ENCODE results near the gene MTMR12. TPM values are rescaled to one million over a fixed set of nuclear protein-coding genes. Genes with fewer than 3 reads are reported as not detected.
"Not testable (repeated sequence)": the region's sequence is repeated elsewhere in the genome, so short reads cannot be mapped to it uniquely, and the experiment has no call there.

Gene MTMR12
- polyA plus RNA-seq, 4 donors, result 30.5 to 41.5 (median 37.1) TPM

- DNase-seq (ENCODE audit: low read depth in 4 of 4, low spot score in 3 of 4), result no peak
These were observed 13.6 kb downstream of the MTMR12 start for GRCh38 chr5:32299059-32299677.

- DNase-seq (ENCODE audit: low read depth in 4 of 4, low spot score in 3 of 4), result no peak
These were observed 14.7 kb downstream of the MTMR12 start for GRCh38 chr5:32298059-32298415.

DNA sequence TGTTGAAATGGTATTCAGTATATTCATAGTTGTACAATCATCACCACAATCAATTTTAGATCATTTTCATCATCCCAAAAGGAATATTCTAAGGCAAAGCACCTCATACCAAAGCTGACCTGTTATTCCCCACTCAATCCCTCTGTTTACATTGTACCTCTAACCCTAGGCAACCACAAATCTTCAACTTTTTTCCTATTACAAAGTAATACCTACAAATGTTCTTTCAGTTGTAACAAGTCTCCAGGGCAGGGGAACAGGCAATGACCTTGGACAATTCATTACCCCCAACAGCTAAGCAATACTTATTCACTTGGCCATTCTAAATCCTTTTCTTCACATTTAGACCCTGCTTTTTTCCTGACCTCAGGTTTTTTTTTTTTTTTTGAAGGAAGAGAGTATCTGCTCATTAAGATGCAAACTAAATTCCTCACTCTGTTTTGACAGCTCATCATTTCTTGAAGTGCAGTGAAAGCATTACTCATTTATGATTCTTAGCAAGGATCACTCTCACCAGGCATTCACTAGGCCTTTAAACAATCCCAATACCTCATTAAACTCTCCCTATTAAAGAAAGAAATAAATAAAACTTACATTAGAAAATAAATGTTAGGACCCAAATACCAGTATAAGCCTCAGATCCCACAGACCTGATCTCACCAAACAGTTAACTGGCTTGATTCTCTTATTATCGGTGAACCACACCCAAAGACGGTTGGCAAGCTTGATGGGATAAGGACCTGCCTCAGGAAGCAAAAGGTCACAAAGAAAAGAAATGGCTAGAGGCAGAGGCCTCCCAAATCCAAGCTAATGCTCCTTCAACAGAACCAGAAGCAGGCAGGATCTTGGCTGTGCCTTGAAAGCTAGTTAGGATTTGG is 15.3 kb downstream of the MTMR12 start:
- DNase-seq (ENCODE audit: low read depth in 4 of 4, low spot score in 3 of 4), result no peak

DNA sequence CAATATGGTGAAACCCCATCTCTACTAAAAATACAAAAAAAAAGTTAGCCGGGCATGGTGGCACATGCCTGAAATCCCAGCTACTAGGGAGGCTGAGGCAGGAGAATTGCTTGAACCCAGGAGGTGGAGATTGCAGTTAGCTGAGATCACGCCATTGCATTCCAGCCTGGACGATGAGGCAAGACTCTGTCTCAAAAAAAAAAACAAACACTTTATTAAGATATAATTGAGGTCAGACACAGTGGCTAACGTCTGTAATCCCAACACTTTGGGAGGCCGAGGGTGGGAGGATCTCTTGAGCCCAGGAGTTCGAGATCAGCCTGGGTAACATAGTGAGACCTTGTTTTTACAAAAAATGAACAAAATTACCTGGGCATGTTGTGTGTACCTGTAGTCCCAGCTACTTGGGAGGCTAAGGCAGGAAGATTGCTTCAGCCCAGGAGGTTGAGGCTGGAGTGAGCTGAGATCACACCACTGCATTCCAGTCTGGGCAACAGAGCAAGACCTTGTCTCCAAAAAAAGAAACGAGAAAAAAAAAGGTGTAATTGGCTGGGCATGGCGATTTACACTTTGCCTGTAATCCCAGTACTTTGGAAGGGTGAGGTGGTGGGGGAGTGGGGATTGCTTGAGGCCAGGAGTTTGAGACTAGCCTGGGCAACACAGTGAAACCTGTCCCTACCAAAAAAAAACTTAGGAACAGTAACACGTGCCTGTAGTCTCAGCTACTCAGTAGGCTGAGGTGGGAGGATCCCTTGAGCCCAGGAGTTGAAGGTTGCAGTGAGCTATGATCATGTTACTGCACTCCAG is 16.6 kb downstream of the MTMR12 start:
- DNase-seq (ENCODE audit: low read depth in 4 of 4, low spot score in 3 of 4), result not testable (repeated sequence)

DNA sequence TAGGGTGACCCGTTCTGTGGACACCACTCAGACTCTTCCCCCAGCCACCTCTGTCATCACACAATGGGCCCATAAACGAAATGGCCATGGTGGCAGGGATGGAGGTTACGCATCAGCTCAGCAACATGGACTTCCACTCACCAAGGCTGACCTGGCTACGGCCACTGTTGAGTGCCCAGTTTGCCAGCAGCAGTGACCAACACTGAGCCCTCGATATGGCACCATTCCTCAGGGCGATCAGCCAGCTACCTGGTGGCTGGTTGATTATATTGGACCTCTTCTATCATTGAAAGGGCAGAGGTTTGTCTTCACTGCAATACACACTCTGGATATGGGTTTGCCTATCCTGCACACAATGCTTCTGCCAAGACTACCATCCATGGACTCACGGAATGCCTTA is 21.1 kb downstream of the MTMR12 start:
- no peak for DNase-seq (ENCODE audit: low read depth in 4 of 4, low spot score in 3 of 4)

- no peak for DNase-seq (ENCODE audit: low read depth in 4 of 4, low spot score in 3 of 4)
These were observed 21.8 kb downstream of the MTMR12 start for GRCh38 chr5:32290922-32291321.

DNA sequence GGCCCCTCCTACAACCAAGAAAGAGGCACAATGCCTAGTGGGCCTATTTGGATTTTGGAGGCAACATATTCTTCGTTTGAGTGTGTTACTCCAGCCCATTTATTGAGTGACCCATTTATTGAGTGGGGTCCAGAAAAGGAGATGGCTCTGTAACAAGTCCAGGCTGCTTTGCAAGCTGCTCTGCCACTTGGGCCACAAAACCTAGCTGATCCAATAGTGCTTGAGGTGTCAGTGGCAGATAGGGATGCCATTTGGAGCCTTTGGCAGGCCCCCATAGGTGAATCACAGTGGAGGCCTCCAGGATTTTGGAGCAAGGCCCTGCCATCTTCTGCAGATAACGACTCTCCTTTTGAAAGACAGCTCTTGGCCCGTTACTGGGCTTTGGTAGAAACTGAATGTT is 22.2 kb downstream of the MTMR12 start:
- DNase-seq (ENCODE audit: low read depth in 4 of 4, low spot score in 3 of 4), result not testable (repeated sequence)

- DNase-seq (ENCODE audit: low read depth in 4 of 4, low spot score in 3 of 4), result not testable (repeated sequence)
These were observed 22.8 kb downstream of the MTMR12 start for GRCh38 chr5:32289986-32290385.

DNA sequence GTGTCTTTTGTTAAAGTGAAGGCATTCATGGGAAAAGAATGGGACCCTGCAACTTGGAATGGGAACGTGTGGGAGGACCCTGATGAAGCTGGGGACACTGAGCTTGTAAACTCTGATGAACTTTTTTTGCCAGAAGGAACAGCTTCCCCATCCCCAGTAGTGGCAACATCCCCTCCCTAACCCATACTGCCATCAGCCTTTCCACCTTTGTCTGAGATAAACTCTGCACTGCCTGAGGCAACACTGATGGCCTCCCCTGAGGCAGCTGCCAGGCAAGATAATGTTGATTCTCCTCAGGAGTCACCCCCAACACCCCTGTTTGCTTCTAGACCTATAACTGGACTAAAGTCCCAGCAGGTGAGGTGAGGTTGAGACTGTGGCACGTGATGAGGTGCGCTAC is 24.6 kb downstream of the MTMR12 start:
- DNase-seq (ENCODE audit: low read depth in 4 of 4, low spot score in 3 of 4), result not testable (repeated sequence)

DNA sequence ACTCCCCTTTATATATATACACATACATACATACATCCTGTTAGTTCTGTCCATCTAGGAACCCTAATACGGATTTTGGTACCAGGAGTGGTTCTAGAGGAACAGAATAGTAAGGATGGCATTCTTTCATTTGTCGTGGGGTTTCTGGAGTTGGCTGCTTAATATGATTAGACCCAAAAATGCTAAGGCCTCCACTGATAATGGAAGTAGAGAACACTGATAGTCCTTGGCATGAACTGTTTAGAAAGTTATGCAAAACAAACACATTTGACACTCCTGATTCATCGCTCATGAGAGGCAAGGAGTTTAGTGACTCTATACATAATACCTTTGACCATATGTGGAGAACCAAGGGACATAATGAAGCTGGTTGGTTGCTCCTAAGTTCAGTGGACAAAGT is 25.2 kb downstream of the MTMR12 start:
- DNase-seq (ENCODE audit: low read depth in 4 of 4, low spot score in 3 of 4), result not testable (repeated sequence)

DNA sequence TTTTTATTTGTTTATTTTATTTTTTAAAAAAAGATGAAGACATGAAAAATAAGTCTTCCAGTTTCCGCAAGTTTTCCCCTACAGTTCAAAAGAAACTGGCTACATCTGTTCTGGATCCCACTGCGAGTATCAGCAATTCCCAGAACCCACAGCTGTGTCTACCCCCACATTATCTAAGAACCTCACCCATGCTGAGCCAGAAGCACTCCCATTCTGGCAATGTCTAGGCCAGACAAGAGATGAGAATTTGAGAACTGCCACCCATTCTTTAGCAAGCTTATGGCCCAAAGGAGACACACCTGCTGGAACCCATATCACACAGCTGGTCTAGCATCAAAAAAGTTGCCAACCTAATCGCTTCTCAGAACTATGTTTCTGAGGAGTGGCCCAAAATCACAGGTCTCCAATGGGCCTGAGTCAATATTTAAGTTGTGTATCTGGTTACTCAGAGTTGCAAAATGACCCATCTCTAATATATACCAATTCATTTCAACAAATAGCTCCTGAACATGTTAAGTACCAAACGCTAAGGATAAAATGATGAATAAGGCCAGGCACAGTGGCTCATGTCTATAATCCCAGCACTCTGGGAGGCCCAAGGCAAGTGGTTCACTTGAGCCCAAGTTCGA is 27.1 kb downstream of the MTMR12 start:
- DNase-seq (ENCODE audit: low read depth in 4 of 4, low spot score in 3 of 4), result no peak

DNA sequence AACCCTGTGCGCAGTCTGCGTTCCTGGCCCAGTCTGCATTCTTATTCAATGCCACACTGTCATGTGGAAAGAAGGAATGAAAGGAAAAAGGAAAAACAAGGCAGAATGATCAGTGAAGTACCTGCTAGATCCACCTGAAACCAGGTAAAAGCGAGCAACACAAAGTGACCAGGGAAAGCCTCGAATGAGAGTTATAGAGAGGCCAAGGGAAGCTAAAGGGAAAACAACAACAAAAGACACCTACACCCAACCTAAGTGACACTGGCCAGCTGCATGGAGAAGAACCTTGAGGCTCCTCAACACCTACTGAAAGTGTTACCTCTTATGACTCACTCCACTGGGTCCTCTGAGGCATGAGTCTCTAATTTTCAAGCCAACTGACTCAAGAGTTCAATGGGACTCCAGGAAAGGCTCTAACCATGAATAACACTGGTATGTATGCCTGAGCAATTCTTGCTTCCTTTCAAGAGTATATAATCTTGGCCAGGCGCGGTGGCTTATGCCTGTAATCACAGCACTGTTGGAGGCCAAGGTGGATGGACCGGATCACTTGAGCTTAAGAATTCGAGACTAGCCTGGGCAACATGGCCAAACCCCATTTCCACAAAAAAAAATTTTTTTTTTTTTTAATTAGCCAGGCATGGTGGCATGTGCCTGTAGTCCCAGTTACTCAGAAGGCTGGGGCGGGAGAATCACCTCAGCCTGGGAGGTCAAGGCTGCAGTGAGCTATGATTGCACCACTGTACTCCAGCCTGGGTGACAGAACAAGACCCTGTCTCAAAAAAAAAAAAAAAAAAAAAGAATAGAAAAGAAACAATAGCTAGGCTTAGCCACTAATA is 29.0 kb downstream of the MTMR12 start:
- no peak for DNase-seq (ENCODE audit: low read depth in 4 of 4, low spot score in 3 of 4)

DNA sequence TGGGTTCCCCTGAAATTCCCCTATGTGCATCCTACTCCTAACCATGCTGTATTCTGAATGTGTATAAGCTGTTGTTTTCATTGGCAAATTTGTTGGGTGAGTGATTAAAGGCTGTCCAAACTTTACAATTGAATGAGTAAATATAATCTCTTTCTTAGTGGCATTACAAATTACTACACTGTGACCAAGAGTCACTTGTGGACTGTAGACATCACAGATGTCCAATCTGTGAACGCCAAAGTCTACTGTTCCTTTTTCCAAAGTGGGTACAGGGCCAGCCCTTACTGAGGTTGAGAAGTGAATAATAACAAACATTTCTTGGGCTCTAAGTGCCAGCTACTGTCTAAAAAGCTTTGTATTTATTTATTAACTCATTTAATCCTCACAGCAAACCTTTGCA is 29.7 kb downstream of the MTMR12 start:
- no peak for DNase-seq (ENCODE audit: low read depth in 4 of 4, low spot score in 3 of 4)

- DNase-seq (ENCODE audit: low read depth in 4 of 4, low spot score in 3 of 4), result no peak
These were observed 30.1 kb downstream of the MTMR12 start for GRCh38 chr5:32282633-32283032.

DNA sequence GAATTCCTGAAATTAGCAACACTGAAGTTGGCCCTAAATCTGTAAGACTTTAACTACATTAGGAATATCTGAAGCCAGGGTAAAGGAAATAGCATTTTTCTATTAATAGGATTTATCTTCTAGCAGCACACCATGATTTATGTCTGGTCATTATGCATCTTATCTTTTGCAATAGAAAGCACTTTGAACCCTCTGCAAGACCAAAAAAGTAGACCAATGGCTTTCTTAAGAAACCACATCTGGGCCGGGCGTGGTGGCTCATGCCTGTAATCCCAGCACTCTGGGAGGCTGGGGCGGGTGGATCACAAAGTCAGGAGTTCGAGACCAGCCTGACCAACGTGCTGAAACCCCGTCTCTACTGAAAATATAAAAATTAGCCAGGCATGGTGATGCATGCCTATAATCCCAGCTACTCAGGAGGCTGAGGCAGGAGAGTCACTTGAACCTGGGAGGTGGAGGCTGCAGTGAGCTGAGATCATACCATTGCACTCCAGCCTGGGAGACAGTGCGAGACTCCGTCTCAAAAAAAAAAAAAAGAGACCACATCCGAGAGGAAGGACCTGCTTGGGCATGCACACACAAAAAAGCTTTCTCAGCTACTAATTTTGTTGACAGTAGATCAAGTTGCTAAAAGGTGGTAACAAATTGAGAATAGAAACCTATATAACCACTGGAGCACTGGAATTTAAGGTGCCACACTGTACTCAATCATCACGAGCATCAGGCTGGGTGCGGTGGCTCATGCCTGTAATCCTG is 31.2 kb downstream of the MTMR12 start:
- not testable (repeated sequence) for DNase-seq (ENCODE audit: low read depth in 4 of 4, low spot score in 3 of 4)

GRCh38 chr5:32280656-32281081 is 32.1 kb downstream of the MTMR12 start:
- no peak for DNase-seq (ENCODE audit: low read depth in 4 of 4, low spot score in 3 of 4)

DNA sequence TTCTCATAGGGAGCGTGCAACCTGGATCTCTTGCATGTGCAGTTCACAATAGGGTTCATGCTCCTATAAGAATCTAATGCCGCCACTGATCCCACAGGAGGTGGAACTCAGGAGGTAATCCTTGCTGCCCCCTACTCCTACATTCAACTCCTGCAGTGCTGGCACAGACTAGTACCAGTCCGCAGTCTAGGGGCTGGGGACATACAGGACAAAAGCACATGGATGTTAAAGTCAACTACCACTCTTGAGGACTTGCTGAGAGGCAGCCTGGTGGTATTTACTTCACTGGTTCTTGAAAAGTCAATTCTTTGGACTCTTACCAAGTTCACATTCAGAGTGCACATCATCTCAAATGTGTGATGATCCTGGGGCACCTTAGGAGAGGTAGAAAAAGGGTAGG is 33.0 kb downstream of the MTMR12 start:
- DNase-seq (ENCODE audit: low read depth in 4 of 4, low spot score in 3 of 4), result no peak

DNA sequence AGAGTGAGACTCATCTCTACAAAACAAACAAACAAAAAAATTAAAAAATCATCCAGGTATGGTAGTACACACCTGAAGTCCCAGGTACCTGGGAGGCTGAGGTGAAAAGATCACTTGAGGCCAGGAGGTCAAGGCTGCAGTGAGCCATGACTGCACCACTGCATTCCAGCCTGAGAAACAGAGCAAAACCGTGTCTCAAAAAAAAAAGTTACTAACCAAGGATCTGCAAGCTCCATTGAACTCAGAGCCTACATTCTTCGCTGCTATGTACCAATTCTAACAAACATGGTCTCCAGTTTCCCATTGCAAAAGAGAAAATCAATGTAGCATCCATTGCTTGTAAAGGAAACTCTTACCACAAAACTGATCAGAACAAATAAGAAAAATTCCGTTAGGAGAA is 33.5 kb downstream of the MTMR12 start:
- no peak for DNase-seq (ENCODE audit: low read depth in 4 of 4, low spot score in 3 of 4)

DNA sequence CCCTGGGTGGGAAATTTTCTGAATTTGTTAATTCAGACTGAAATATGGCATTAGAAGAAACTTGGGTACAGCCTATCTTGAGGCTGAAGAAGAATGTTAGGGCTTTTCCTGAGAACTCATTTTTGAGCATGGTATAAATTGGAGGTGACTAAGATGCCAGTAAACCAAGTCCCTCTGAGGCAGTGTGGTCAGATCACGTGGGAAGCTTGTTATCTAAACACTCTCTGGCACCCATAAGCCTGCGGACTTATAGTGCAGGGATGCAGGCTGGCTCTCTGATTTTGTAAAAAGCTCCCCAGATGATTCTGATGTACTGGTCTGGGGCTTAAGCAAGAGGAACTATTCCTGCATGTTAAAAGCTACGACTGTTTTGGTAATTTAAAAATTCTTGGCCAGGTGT is 34.3 kb downstream of the MTMR12 start:
- no peak for DNase-seq (ENCODE audit: low read depth in 4 of 4, low spot score in 3 of 4)

All from right renal pelvis (tissue), 4 donors.